GM12878 (cell line): Measurements from ENCODE around the gene MYDGF. TPM values are rescaled to one million over a fixed set of nuclear protein-coding genes. Genes with fewer than 3 reads are reported as not detected.
A peak's percentile ranks its signal among the peaks of the same experiment; 100 is the strongest.

Experiments used
- ATAC-seq: fragments of 200-7000 bp; cut with Tn5 transposase; 3 replicates; pipeline ENCODE4 v1.9.1; 2020; ENCODE audit warnings: mild to moderate bottlenecking, moderate library complexity
- BruUV-seq: library from RNA; stranded (reverse); fragments of 400-500 nt; replicated peaks from 2 replicates; lab custom pipeline; 2021; lab: Mats Ljungman, UMichigan
- CTCF ChIA-PET: fragments of 300-600 bp; sonication (Branson Sonifier 250); formaldehyde crosslinking; extraction: SDS; loops from one replicate; lab custom pipeline; 2021; ENCODE audit warnings: inconsistent platforms; lab: Yijun Ruan, JAX
- POLR2A ChIA-PET: fragments of 350-600 bp; formaldehyde crosslinking; extraction: SDS; loops from one replicate; lab custom pipeline; 2021; ENCODE audit warnings: inconsistent platforms; lab: Charles Lee
- RAD21 ChIA-PET: fragments of 300-600 bp; sonication (Branson Sonifier 250); formaldehyde crosslinking; loops from one replicate; lab custom pipeline; 2023; ENCODE audit warnings: antibody characterized with exemption; ENCODE audit not compliant: unreplicated experiment; lab: Charles Lee
- SMC1A ChIA-PET: fragments of 300-600 bp; sonication (Branson Sonifier 250); formaldehyde crosslinking; loops from one replicate; lab custom pipeline; 2023; ENCODE audit not compliant: unreplicated experiment, uncharacterized antibody; lab: Charles Lee
- DNase-seq: peaks from one replicate; pipeline ENCODE4 v3.0.0-alpha.2; 2011; ENCODE audit warnings: low read depth, low spot score
- FAIRE-seq: peaks from 3 replicates; lab custom pipeline; 2011; peaks lifted over from hg19 to GRCh38; lab: Jason Lieb, UNC
- H2AFZ ChIP-seq: 2 replicates; pipeline ENCODE4 v1.6.0; 2011; ENCODE audit warnings: low read depth, low read length, control low read depth; ENCODE audit not compliant: control insufficient read depth
- H3K27ac ChIP-seq: 2 replicates; pipeline ENCODE4 v1.5.1; 2011; ENCODE audit warnings: control low read depth; ENCODE audit not compliant: control insufficient read depth, insufficient read depth
- H3K27me3 ChIP-seq, 2 experiments: replicated peaks in 1 of 2; 2 replicates each; pipeline versions ENCODE4 v1.6.0 to v1.6.1; 2011; ENCODE audit warnings: low read length in 1 of 2; ENCODE audit not compliant: control insufficient read depth in 2 of 2, insufficient read depth in 2 of 2
- H3K36me3 ChIP-seq, 2 experiments: 2 replicates each; pipeline ENCODE4 v1.5.1; 2011; ENCODE audit warnings: low read length in 1 of 2; ENCODE audit not compliant: control insufficient read depth in 2 of 2, insufficient read depth in 2 of 2
- H3K4me1 ChIP-seq: 2 replicates; pipeline ENCODE4 v1.6.1; 2011; ENCODE audit warnings: mild to moderate bottlenecking, low read length, moderate library complexity, mixed read lengths; ENCODE audit not compliant: control insufficient read depth, insufficient read depth
- H3K4me2 ChIP-seq: 2 replicates; pipeline ENCODE4 v1.6.0; 2011; ENCODE audit warnings: control low read depth; ENCODE audit not compliant: control insufficient read depth, insufficient read depth
- H3K4me3 ChIP-seq: fragments of 200-600 bp; sonication (generic); 2 replicates; pipeline ENCODE4 v1.5.1; 2016
- H3K79me2 ChIP-seq: 2 replicates; pipeline ENCODE4 v1.6.0; 2011; ENCODE audit warnings: low read length; ENCODE audit not compliant: control insufficient read depth, insufficient read depth
- H3K9ac ChIP-seq: 2 replicates; pipeline ENCODE4 v1.8.0; 2011; ENCODE audit warnings: low read length, control low read depth, mixed read lengths; ENCODE audit not compliant: control insufficient read depth, insufficient read depth
- H3K9me3 ChIP-seq: replicated peaks from 3 replicates; pipeline ENCODE4 v1.5.1; 2011; ENCODE audit warnings: mild to moderate bottlenecking, low read length; ENCODE audit not compliant: control insufficient read depth, insufficient read depth
- H4K20me1 ChIP-seq: 2 replicates; pipeline ENCODE4 v1.6.0; 2011; ENCODE audit not compliant: control insufficient read depth, insufficient read depth
- BRCA1 ChIP-seq: IDR thresholded peaks from 2 replicates; pipeline ENCODE4 v1.6.1; 2011; ENCODE audit warnings: low read depth, low read length, improper control_type of control experiment
- CEBPB ChIP-seq, 2 experiments: fragments of 150-350 bp in 1 of 2; IDR thresholded peaks; 2 replicates each; pipeline ENCODE4 v1.6.1; 2012 to 2014; ENCODE audit warnings: low read depth in 2 of 2, low read length in 2 of 2, borderline replicate concordance in 1 of 2, inconsistent platforms in 1 of 2
- CHD2 ChIP-seq: IDR thresholded peaks from 2 replicates; pipeline ENCODE4 v1.6.1; 2011; ENCODE audit warnings: low read depth, low read length, improper control_type of control experiment, borderline replicate concordance
- DPF2 ChIP-seq: fragments of 450-650 bp; IDR thresholded peaks from 2 replicates; pipeline ENCODE4 v1.6.1; 2017; ENCODE audit warnings: mild to moderate bottlenecking
- EP300 ChIP-seq, 2 experiments: fragments of 150-350 bp in 1 of 2; IDR thresholded peaks; 2 replicates each; pipeline ENCODE4 v1.6.1; 2011 to 2012; ENCODE audit warnings: low read depth in 2 of 2, low read length in 2 of 2, borderline replicate concordance in 1 of 2, improper control_type of control experiment in 1 of 2, inconsistent platforms in 1 of 2; ENCODE audit not compliant: control insufficient read depth in 1 of 2
- ESRRA ChIP-seq: IDR thresholded peaks from 2 replicates; pipeline ENCODE4 v1.6.1; 2012; ENCODE audit warnings: mild to moderate bottlenecking, low read length, improper control_type of control experiment
- FOXM1 ChIP-seq: IDR thresholded peaks from 2 replicates; pipeline ENCODE4 v1.6.1; 2012; ENCODE audit warnings: low read depth, mild to moderate bottlenecking, inconsistent platforms, low read length, moderate library complexity
- HCFC1 ChIP-seq: fragments of 150-350 bp; IDR thresholded peaks from 2 replicates; pipeline ENCODE4 v1.6.1; 2014; ENCODE audit warnings: low read length
- HDAC6 ChIP-seq: fragments of 200-600 bp; sonication (generic); IDR thresholded peaks from one replicate; pipeline ENCODE4 v1.8.0; 2017; ENCODE audit warnings: antibody characterized with exemption; ENCODE audit not compliant: unreplicated experiment
- KLF5 ChIP-seq: fragments of 450-650 bp; IDR thresholded peaks from 2 replicates; pipeline ENCODE4 v1.6.1; 2014; ENCODE audit warnings: mild to moderate bottlenecking; ENCODE audit not compliant: partially characterized antibody
- MEF2B ChIP-seq: fragments of 450-650 bp; IDR thresholded peaks from 2 replicates; pipeline ENCODE4 v1.6.1; 2018; ENCODE audit warnings: mild to moderate bottlenecking, moderate library complexity; ENCODE audit not compliant: partially characterized antibody, poor library complexity, severe bottlenecking
- MYB ChIP-seq: fragments of 150-350 bp; IDR thresholded peaks from 2 replicates; pipeline ENCODE4 v1.6.1; 2014; ENCODE audit warnings: mild to moderate bottlenecking, low read depth, low read length, borderline replicate concordance
- NFYA ChIP-seq: IDR thresholded peaks from 2 replicates; pipeline ENCODE4 v1.6.1; 2011; ENCODE audit warnings: low read depth, mild to moderate bottlenecking, low read length, improper control_type of control experiment, borderline replicate concordance
- NR2F1 ChIP-seq: fragments of 450-650 bp; conservative IDR thresholded peaks from 2 replicates; pipeline ENCODE4 v1.6.1; 2017; ENCODE audit warnings: mild to moderate bottlenecking
- POLR2A ChIP-seq: IDR thresholded peaks from 2 replicates; pipeline ENCODE4 v1.6.1; 2011; ENCODE audit warnings: low read depth, mild to moderate bottlenecking, low read length
- SMAD1 ChIP-seq: fragments of 450-650 bp; IDR thresholded peaks from 2 replicates; pipeline ENCODE4 v1.6.1; 2018; ENCODE audit warnings: mild to moderate bottlenecking, low read depth; ENCODE audit not compliant: partially characterized antibody
- ZBED1 ChIP-seq: IDR thresholded peaks from 2 replicates; pipeline ENCODE4 v1.6.1; 2016; ENCODE audit warnings: borderline replicate concordance
- ZNF217 ChIP-seq: fragments of 450-650 bp; IDR thresholded peaks from 2 replicates; pipeline ENCODE4 v1.6.1; 2017; ENCODE audit warnings: antibody characterized with exemption, mild to moderate bottlenecking
- WGBS: methylation state at CpG from one replicate; pipeline ENCODE4 v1.1.6; 2016; ENCODE audit warnings: low lambda C conversion rate; ENCODE audit not compliant: insufficient replicate concordance, insufficient coverage; ENCODE audit errors: missing lambda C conversion rate; 5-methylcytosine and 5-hydroxymethylcytosine counted together
- in situ Hi-C: fragments of 300-500 bp; cut with MboI; formaldehyde crosslinking; loops from 9 replicates; pipeline ENCODE4 v1.14.3; 2018; ENCODE audit warnings: mixed read lengths
- intact Hi-C: fragments of 100-400 bp; cut with micrococcal nuclease; formaldehyde crosslinking; loops from one replicate; pipeline ENCODE4 v1.14.2; 2022; ENCODE audit not compliant: unreplicated experiment
- polyA plus RNA-seq, 11 experiments: library from polyadenylated mRNA; depleted of rRNA in 4 of 11; unstranded in 6 of 11; stranded (reverse) in 5 of 11; fragments of >200 nt; fragmentation: Nextera tagmentation in 4 of 11; fragmentation: Illumina TruSeq in 1 of 11; extraction: Ambion mirVana in 4 of 11; extraction: Trizol in 1 of 11; gene quantifications; 1 replicate in 1 of 11; 2 replicates in 10 of 11; pipeline versions ENCODE4 v1.2.1 to v1.2.3, GENCODE V29; 2011 to 2016; ENCODE audit warnings: inconsistent platforms in 2 of 11, missing spikeins in 2 of 11, low read depth in 1 of 11
- total RNA-seq, 4 experiments: library from RNA; depleted of rRNA in 3 of 4; stranded (reverse); fragments of >200 nt in 3 of 4; fragmentation: Illumina TruSeq in 1 of 4; extraction: Trizol in 1 of 4; gene quantifications; 2 replicates each; pipeline versions ENCODE4 v1.2.1 to v1.2.3, GENCODE V29; 2013 to 2021
- TF ChIP-seq, protein P1 (sequence below): fragments of 450-650 bp; formaldehyde crosslinking; IDR thresholded peaks from 2 replicates; pipeline ENCODE4 v1.4.0; 2020; ENCODE audit warnings: mild to moderate bottlenecking, moderate library complexity

MYDGF gene
- total and polyA plus RNA-seq, 10 of the 15 experiments (the other 5 are each of a cell fraction or from before 2014, with no cell fraction given) = 2.3 to 196 (median 57.5) TPM

DNA sequence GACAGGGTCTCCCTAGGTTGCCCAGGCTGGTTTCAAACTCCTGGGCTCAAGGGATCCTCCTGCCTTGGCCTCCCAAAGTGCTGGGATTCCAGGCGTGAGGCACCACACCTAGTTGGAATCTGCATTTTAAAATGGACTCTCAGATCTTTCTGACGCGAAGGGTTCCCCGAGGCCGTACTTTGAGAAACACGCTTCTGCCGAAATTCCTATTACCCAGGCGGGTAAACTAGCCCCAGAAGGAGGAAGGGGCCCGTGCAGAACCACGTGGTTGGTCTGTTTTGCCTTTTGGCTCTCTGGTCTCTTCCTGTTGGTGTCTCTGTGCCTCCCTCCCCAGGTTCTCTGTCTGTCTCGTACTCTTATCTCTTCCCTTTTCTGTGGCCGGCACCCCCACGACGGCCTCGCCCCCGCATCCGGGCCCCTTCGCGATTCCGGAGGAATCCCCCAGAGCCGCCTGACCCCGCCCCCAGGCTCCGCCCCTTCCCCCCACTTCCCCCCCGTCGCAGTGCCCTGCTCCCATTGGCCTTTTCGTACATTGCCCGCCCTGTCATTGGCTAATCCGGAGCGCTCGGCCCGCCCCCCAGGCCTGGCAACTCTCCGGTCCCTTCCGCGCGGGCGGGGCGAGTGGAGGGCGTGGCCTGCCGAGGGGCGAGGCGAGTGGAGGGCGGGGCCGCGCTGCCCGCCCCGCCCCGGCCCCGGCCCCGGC lies 31.2 kb downstream of the MYDGF start, which contains the start of gene TNFAIP8L1:
Gene TNFAIP8L1, plus strand, starts transcription at position 689 of the 703 bp plus-strand sequence. CDS start 12,354 bp downstream, outside the sequence.
- Histone ChIP-seq H3K9ac (peak within 1 kb of the TSS; percentile 74), H3K9me3 (no peaks in the 10 kb centered on the region), H3K4me3 (peak within 1 kb of the TSS; percentile 99), H3K27ac (peak within 1 kb of the TSS; percentile 75), H3K4me1 (peaks cover 14% of the 10 kb centered on the region), H4K20me1 (no peaks in the 10 kb centered on the region), H3K36me3 (no peaks in the 10 kb centered on the region), H3K79me2 (peaks cover 19% of the 10 kb centered on the region), H3K27me3 (no peaks in the 10 kb centered on the region), H3K4me2 (peak within 1 kb of the TSS; percentile 86), H2AFZ (peak within 1 kb of the TSS; percentile 81)
- 0% methylated on average over 17 of the region's 49 CpGs for WGBS
- ATAC-seq (peak; percentile 93), DNase-seq (peak; percentile 84), FAIRE-seq (peak; percentile 94)
- no TSS peak for BruUV-seq
- in situ Hi-C loops (loop anchor here (5.0 kb wide), 1 partner anchor 62 kb away; no protein-coding TSS in a partner anchor), intact Hi-C loops (no loop called here)
- ChIA-PET SMC1A (no interaction called here), RAD21 (no interaction called here), POLR2A (no interaction called here), CTCF (interaction anchor here (1.4 to 3.4 kb wide), 3 partner anchors 49 to 115 kb away, joined by 5 to 94 read pairs (median 34); no protein-coding TSS in a partner anchor)
- TF ChIP-seq ESRRA = no peak; the same call in 1 of the 2 replicates
- TF ChIP-seq BRCA1 = no peak
- peak; percentile 45; the same call in 1 of the 2 replicates for TF ChIP-seq HCFC1
- TF ChIP-seq MYB = no peak
- TF ChIP-seq, protein P1, sequence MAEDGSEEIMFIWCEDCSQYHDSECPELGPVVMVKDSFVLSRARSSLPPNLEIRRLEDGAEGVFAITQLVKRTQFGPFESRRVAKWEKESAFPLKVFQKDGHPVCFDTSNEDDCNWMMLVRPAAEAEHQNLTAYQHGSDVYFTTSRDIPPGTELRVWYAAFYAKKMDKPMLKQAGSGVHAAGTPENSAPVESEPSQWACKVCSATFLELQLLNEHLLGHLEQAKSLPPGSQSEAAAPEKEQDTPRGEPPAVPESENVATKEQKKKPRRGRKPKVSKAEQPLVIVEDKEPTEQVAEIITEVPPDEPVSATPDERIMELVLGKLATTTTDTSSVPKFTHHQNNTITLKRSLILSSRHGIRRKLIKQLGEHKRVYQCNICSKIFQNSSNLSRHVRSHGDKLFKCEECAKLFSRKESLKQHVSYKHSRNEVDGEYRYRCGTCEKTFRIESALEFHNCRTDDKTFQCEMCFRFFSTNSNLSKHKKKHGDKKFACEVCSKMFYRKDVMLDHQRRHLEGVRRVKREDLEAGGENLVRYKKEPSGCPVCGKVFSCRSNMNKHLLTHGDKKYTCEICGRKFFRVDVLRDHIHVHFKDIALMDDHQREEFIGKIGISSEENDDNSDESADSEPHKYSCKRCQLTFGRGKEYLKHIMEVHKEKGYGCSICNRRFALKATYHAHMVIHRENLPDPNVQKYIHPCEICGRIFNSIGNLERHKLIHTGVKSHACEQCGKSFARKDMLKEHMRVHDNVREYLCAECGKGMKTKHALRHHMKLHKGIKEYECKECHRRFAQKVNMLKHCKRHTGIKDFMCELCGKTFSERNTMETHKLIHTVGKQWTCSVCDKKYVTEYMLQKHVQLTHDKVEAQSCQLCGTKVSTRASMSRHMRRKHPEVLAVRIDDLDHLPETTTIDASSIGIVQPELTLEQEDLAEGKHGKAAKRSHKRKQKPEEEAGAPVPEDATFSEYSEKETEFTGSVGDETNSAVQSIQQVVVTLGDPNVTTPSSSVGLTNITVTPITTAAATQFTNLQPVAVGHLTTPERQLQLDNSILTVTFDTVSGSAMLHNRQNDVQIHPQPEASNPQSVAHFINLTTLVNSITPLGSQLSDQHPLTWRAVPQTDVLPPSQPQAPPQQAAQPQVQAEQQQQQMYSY (CRISPR knock-in tag) = no peak
- no peak for TF ChIP-seq ZNF217
- no peak for TF ChIP-seq KLF5
- TF ChIP-seq CHD2 = peak; percentile 67; the same call in 1 of the 2 replicates
- no peak for TF ChIP-seq FOXM1
- no peak for TF ChIP-seq ZBED1
- TF ChIP-seq MEF2B = peak; percentile 29
- no peak for TF ChIP-seq CEBPB (IDR thresholded peaks at IDR 0.05; ENCODE audit: borderline replicate concordance in 1 of 2, low read depth in 2 of 2, low read length in 2 of 2)
- no peak for TF ChIP-seq HDAC6
- no peak for TF ChIP-seq SMAD1
- TF ChIP-seq NFYA = no peak
- TF ChIP-seq POLR2A = peak; percentile 67; the same call in 1 of the 2 replicates
- TF ChIP-seq DPF2 = no peak
- TF ChIP-seq EP300 (IDR thresholded peaks at IDR 0.05; ENCODE audit: borderline replicate concordance in 1 of 2, control insufficient read depth in 1 of 2, low read depth in 2 of 2, low read length in 2 of 2) = no peak
- no peak for TF ChIP-seq NR2F1
